Neuronal stem cell (in vitro differentiated cells): ENCODE results near the gene PHKA2.
"Not testable (repeated sequence)": the region's sequence is repeated elsewhere in the genome, so short reads cannot be mapped to it uniquely, and the experiment has no call there.

Experiments used
- DNase-seq: peaks from one replicate; pipeline ENCODE4 v3.0.0-alpha.2; 2013; ENCODE audit warnings: low spot score
- H2AFZ ChIP-seq: one replicate; pipeline ENCODE4 v1.6.1; 2013; ENCODE audit warnings: mild to moderate bottlenecking, low read length, inconsistent platforms
- H2AK5ac ChIP-seq: 2 replicates; pipeline ENCODE4 v1.6.1; 2013; ENCODE audit warnings: low read depth, mild to moderate bottlenecking, inconsistent platforms, low read length, moderate library complexity, mixed read lengths
- H2BK120ac ChIP-seq: 2 replicates; pipeline ENCODE4 v1.6.1; 2013; ENCODE audit warnings: low read depth, mild to moderate bottlenecking, inconsistent platforms, low read length, moderate library complexity, mixed read lengths
- H2BK12ac ChIP-seq: one replicate; pipeline ENCODE4 v1.6.1; 2013; ENCODE audit warnings: low read length, inconsistent platforms
- H2BK15ac ChIP-seq: 2 replicates; pipeline ENCODE4 v1.6.1; 2013; ENCODE audit warnings: mild to moderate bottlenecking, low read length, inconsistent platforms, mixed read lengths
- H2BK5ac ChIP-seq: one replicate; pipeline ENCODE4 v1.6.1; 2013; ENCODE audit warnings: inconsistent platforms, mild to moderate bottlenecking, low read length, moderate library complexity
- H3K14ac ChIP-seq: one replicate; pipeline ENCODE4 v1.6.1; 2013; ENCODE audit warnings: low read length, inconsistent platforms
- H3K18ac ChIP-seq: 2 replicates; pipeline ENCODE4 v1.6.1; 2013; ENCODE audit warnings: low read length, inconsistent platforms
- H3K23ac ChIP-seq: 2 replicates; pipeline ENCODE4 v1.6.1; 2013; ENCODE audit warnings: low read depth, mild to moderate bottlenecking, mixed read lengths, low read length, inconsistent platforms; ENCODE audit not compliant: poor library complexity
- H3K27ac ChIP-seq: replicated peaks from 3 replicates; pipeline ENCODE4 v1.5.1; 2013; ENCODE audit warnings: low read length, inconsistent platforms
- H3K27me3 ChIP-seq, 3 experiments: 2 replicates each; pipeline ENCODE4 v1.6.1; 2013; ENCODE audit warnings: low read length in 3 of 3, mild to moderate bottlenecking in 2 of 3, inconsistent platforms in 1 of 3, low read depth in 1 of 3, mixed read lengths in 1 of 3, moderate library complexity in 1 of 3; ENCODE audit not compliant: control insufficient read depth in 3 of 3, insufficient read depth in 3 of 3
- H3K36me3 ChIP-seq, 2 donors: replicated peaks in 1 of 2; 2 replicates each; pipeline ENCODE4 v1.6.1; 2013; ENCODE audit warnings: low read length in 2 of 2; ENCODE audit not compliant: control insufficient read depth in 2 of 2, insufficient read depth in 2 of 2
- H3K4ac ChIP-seq: 2 replicates; pipeline ENCODE4 v1.6.1; 2013; ENCODE audit warnings: inconsistent platforms, mild to moderate bottlenecking, low read length, moderate library complexity
- H3K4me1 ChIP-seq, 2 donors: 1 replicate in 1 of 2; 2 replicates in 1 of 2; pipeline ENCODE4 v1.6.1; 2013; ENCODE audit warnings: low read length in 2 of 2, low read depth in 1 of 2; ENCODE audit not compliant: control insufficient read depth in 2 of 2, insufficient read depth in 1 of 2
- H3K4me2 ChIP-seq: one replicate; pipeline ENCODE4 v1.6.1; 2013; ENCODE audit warnings: mild to moderate bottlenecking, low read length, inconsistent platforms; ENCODE audit not compliant: insufficient read depth, poor library complexity, severe bottlenecking
- H3K4me3 ChIP-seq, 2 donors: 2 replicates each; pipeline ENCODE4 v1.5.1; 2013; ENCODE audit warnings: low read length in 2 of 2, mild to moderate bottlenecking in 2 of 2, inconsistent platforms in 1 of 2, moderate library complexity in 1 of 2
- H3K79me1 ChIP-seq: one replicate; pipeline ENCODE4 v1.6.1; 2013; ENCODE audit warnings: low read depth, mild to moderate bottlenecking, inconsistent platforms, low read length, moderate library complexity
- H3K9ac ChIP-seq: one replicate; pipeline ENCODE4 v1.6.1; 2013; ENCODE audit warnings: mild to moderate bottlenecking, low read depth, low read length, inconsistent platforms; ENCODE audit not compliant: poor library complexity
- H3K9me3 ChIP-seq, 2 donors: replicated peaks in 1 of 2; 2 replicates each; pipeline versions ENCODE3 to v1.6.1; 2013; ENCODE audit warnings: low read length in 2 of 2, mild to moderate bottlenecking in 2 of 2, inconsistent platforms in 1 of 2, low read depth in 1 of 2, mixed read lengths in 1 of 2, moderate library complexity in 1 of 2; ENCODE audit not compliant: control insufficient read depth in 2 of 2, insufficient read depth in 1 of 2
- H4K8ac ChIP-seq: one replicate; pipeline ENCODE4 v1.6.1; 2013; ENCODE audit warnings: low read depth, mild to moderate bottlenecking, inconsistent platforms, low read length, moderate library complexity
- H4K91ac ChIP-seq: one replicate; pipeline ENCODE4 v1.6.1; 2013; ENCODE audit warnings: low read length, low read depth, mild to moderate bottlenecking, inconsistent platforms; ENCODE audit not compliant: poor library complexity
- WGBS, 2 donors: extraction: QIAGEN DNeasy Blood & Tissue Kit; methylation state at CpG; one replicate each; pipeline ENCODE4 v1.1.7; 2013; ENCODE audit warnings: missing lambda C conversion rate in 2 of 2, mixed read lengths in 1 of 2; ENCODE audit not compliant: insufficient read length in 2 of 2, insufficient replicate concordance in 1 of 2; ENCODE audit errors: extremely low coverage in 2 of 2; 5-methylcytosine and 5-hydroxymethylcytosine counted together

The PHKA2 gene

GRCh38 chrX:19024366-19024765 lies 40.5 kb upstream of the PHKA2 start:
- Histone ChIP-seq H4K8ac (no peak overlapping the region), H2AFZ (no peak overlapping the region), H3K27me3 (no peaks in the 10 kb centered on the region), H3K79me1 (no peaks in the 10 kb centered on the region), H2AK5ac (no peak overlapping the region), H2BK15ac (no peak overlapping the region), H3K4me1 (no peaks in the 10 kb centered on the region), H2BK5ac (no peak overlapping the region), H4K91ac (no peak overlapping the region), H3K36me3 (no peaks in the 10 kb centered on the region), H2BK12ac (no peak overlapping the region), H3K14ac (no peak overlapping the region), H3K9me3 (no peaks in the 10 kb centered on the region), H2BK120ac (no peak overlapping the region), H3K27ac (no peak overlapping the region), H3K18ac (no peak overlapping the region), H3K4me3 (no peak overlapping the region), H3K4ac (no peak overlapping the region), H3K23ac (no peak overlapping the region), H3K9ac (no peak overlapping the region), H3K4me2 (no peak overlapping the region)
- no CpG with 5 or more reads among the region's 4 CpGs for WGBS, 2 donors
- no peak for DNase-seq

GRCh38 chrX:19019996-19020395 lies 36.1 kb upstream of the PHKA2 start:
- no peak for DNase-seq
- no peaks in the 10 kb centered on the region for H3K27me3 ChIP-seq
- H3K18ac ChIP-seq = no peak overlapping the region
- H4K91ac ChIP-seq = no peak overlapping the region
- no peak overlapping the region for H2AFZ ChIP-seq
- H3K9ac ChIP-seq = no peak overlapping the region
- WGBS, 2 donors = no CpG with 5 or more reads among the region's 2 CpGs
- no peak overlapping the region for H2BK15ac ChIP-seq
- H3K14ac ChIP-seq = no peak overlapping the region
- no peaks in the 10 kb centered on the region for H3K79me1 ChIP-seq
- no peak overlapping the region for H3K27ac ChIP-seq
- no peaks in the 10 kb centered on the region for H3K4me1 ChIP-seq
- H3K4ac ChIP-seq = no peak overlapping the region
- no peaks in the 10 kb centered on the region for H3K36me3 ChIP-seq
- H4K8ac ChIP-seq = no peak overlapping the region
- H3K4me2 ChIP-seq = no peak overlapping the region
- H3K9me3 ChIP-seq = no peaks in the 10 kb centered on the region
- no peak overlapping the region for H3K23ac ChIP-seq
- H2BK12ac ChIP-seq = no peak overlapping the region
- no peak overlapping the region for H2BK120ac ChIP-seq
- no peak overlapping the region for H2AK5ac ChIP-seq
- no peak overlapping the region for H2BK5ac ChIP-seq
- H3K4me3 ChIP-seq = no peak overlapping the region

DNA sequence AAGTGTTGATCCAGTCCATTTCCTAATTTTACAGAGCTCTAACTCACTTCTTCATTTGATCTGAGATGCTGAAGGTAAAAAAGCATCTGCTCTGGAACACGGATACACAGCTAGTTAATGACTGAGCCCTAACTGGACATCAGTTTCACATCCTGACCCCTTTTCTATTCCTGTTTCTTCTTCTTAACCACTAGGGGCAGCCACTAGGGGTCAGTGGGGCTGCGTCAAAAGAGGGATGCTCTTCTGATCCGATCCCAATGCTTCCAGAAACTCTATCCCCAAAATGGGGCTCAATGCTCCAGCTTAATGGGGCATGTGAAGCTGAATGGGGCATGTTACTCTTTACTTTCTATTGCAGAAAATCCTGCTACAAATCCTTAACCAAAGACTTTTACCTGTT lies 33.4 kb upstream of the PHKA2 start:
- Histone ChIP-seq H2BK12ac (no peak overlapping the region), H3K18ac (no peak overlapping the region), H3K79me1 (no peaks in the 10 kb centered on the region), H4K8ac (no peak overlapping the region), H2BK15ac (no peak overlapping the region), H3K27ac (no peak overlapping the region), H2BK5ac (no peak overlapping the region), H3K4me1 (no peaks in the 10 kb centered on the region), H3K4me3 (no peak overlapping the region), H2BK120ac (no peak overlapping the region), H2AK5ac (no peak overlapping the region), H3K4me2 (no peak overlapping the region), H3K14ac (no peak overlapping the region), H3K9ac (no peak overlapping the region), H3K4ac (no peak overlapping the region), H3K27me3 (no peaks in the 10 kb centered on the region), H3K23ac (no peak overlapping the region), H2AFZ (no peak overlapping the region), H3K36me3 (no peaks in the 10 kb centered on the region), H4K91ac (no peak overlapping the region), H3K9me3 (no peaks in the 10 kb centered on the region)
- peak; percentile 1 for DNase-seq
- WGBS, 2 donors = no CpG with 5 or more reads among the region's 3 CpGs

GRCh38 chrX:19016614-19017013 lies 32.7 kb upstream of the PHKA2 start:
- H3K4ac ChIP-seq, H3K4me3 ChIP-seq, H3K36me3 ChIP-seq, H3K4me1 ChIP-seq, H3K9ac ChIP-seq, H2BK5ac ChIP-seq, H3K14ac ChIP-seq, H4K91ac ChIP-seq, DNase-seq, H3K79me1 ChIP-seq, H2BK12ac ChIP-seq, H2AK5ac ChIP-seq, H3K4me2 ChIP-seq, H2BK15ac ChIP-seq, H2BK120ac ChIP-seq, H3K27me3 ChIP-seq, H3K9me3 ChIP-seq, H2AFZ ChIP-seq, H3K27ac ChIP-seq, H3K23ac ChIP-seq, H4K8ac ChIP-seq, H3K18ac ChIP-seq: not testable (repeated sequence)
- no CpG with 5 or more reads among the region's 8 CpGs for WGBS, 2 donors
